Measurements from ENCODE around the gene PTPRQ.
A peak's percentile ranks its signal among the peaks of the same experiment; 100 is the strongest.
"Not testable (repeated sequence)": the region's sequence is repeated elsewhere in the genome, so short reads cannot be mapped to it uniquely, and the experiment has no call there.

PTPRQ gene, protein sequence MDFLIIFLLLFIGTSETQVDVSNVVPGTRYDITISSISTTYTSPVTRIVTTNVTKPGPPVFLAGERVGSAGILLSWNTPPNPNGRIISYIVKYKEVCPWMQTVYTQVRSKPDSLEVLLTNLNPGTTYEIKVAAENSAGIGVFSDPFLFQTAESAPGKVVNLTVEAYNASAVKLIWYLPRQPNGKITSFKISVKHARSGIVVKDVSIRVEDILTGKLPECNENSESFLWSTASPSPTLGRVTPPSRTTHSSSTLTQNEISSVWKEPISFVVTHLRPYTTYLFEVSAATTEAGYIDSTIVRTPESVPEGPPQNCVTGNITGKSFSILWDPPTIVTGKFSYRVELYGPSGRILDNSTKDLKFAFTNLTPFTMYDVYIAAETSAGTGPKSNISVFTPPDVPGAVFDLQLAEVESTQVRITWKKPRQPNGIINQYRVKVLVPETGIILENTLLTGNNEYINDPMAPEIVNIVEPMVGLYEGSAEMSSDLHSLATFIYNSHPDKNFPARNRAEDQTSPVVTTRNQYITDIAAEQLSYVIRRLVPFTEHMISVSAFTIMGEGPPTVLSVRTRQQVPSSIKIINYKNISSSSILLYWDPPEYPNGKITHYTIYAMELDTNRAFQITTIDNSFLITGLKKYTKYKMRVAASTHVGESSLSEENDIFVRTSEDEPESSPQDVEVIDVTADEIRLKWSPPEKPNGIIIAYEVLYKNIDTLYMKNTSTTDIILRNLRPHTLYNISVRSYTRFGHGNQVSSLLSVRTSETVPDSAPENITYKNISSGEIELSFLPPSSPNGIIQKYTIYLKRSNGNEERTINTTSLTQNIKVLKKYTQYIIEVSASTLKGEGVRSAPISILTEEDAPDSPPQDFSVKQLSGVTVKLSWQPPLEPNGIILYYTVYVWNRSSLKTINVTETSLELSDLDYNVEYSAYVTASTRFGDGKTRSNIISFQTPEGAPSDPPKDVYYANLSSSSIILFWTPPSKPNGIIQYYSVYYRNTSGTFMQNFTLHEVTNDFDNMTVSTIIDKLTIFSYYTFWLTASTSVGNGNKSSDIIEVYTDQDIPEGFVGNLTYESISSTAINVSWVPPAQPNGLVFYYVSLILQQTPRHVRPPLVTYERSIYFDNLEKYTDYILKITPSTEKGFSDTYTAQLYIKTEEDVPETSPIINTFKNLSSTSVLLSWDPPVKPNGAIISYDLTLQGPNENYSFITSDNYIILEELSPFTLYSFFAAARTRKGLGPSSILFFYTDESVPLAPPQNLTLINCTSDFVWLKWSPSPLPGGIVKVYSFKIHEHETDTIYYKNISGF (N-terminal part only)

DNA sequence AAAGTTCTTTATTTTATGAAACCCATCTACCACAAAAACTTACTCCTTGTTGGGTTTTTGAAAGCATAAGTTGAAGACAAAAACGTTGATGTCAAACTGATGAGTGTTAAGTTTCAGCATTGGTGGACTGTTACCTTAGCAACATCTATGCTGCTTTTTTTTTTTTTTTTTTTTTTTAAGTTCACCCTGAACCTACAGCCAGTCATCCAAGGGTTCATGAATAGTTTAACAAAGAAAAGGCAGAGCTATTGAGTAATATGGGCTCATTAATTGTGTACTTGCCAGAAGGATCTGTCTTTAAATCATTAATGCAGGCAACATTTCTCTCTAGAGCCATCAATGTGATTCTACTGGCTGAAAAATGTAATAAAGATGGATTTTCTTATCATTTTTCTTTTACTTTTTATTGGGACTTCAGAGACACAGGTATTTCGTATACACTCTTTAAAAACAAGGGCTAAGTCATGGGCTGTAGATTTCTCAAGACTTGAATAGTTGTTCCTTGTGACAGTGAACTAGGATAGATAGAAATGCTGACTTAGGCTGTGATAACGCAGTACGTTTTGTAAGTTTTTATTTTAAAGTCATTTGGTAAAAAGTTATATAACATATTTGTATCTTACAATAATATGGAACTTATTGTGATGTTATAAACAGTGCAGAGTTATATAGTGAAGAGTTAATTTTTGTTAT lies at the start of gene PTPRQ:
TSS of gene PTPRQ (plus strand) at position 262 of the 693 bp plus-strand sequence. CDS start at position 373, 111 bp downstream.
- no peak for DNase-seq

DNA sequence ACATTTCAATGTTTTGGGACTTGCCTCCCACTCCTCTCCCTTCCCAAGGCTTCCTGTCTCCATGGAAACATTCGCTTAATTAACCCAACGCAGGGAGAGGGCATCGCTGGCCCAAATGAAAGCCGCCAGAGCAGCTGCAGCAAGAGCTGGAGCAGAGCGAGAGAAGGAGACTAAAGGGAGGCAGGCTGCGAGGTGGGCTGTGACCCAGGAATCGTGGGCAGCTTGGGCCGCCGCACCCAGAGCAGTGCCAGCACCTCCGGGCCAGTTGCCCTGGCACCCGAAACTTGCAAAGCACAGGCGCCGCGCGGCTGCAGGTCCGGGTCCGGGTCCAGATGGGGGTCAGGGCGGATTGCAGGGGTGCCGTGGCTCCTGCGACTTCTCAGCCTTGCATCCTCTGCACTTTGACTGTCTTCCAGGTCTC lies 43.5 kb upstream of the PTPRQ start:
- no peak for DNase-seq

DNA sequence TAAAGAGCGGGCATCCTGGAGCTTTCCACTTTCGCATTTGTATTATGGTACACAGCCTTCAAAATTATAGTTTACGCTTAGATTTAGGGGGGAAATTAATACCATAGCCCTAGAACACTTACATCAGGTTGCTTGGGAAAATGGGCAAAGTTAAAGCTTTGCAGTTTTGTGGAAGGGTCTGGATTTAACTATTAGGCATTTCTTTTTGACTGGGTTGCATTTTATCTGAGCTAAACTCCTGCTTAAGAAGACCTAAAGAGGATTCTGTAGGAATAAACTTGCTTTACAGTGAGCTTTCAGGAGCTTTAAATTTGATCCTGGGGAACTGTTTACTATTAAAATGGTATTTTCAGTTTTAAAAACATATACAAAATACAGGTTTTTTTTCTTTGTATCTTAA lies 42.8 kb upstream of the PTPRQ start:
- no peak for DNase-seq

DNA sequence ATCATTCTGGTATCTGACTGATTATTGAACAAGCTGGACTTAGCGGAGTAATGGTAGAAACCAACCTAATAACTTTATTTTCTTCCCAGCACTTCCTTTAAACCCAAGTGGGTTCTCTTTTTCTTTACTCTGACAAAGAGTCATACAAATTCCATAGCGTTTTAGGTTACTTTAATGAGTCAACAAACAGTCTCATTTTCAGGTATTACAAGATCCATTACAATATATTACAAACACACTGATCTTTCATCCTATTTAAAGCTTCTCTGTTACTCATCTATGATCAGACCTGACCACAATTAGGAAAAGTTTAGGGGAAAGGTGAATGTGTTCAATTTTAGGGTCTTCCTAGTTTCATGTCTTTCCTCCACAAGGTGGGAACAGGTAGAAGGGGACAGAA lies 39.4 kb upstream of the PTPRQ start:
- no peak for DNase-seq

DNA sequence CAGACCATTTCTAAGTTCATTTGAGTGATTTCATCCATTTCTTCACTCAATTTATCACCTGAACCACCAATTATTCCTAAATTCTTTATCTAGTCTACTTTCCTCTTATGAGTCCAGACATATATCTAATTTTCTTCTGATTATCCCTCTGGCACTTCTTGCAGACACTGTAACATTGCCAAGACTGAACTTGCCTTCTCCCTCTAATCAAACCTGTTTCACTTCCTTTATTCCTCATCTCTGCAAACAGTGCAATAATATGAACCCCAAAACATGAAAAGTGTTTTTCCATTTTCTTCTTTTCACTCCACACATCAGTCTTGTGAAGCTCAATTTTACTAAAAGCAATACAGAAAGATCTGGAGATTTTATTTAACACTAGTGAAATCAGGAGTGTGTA lies 37.8 kb upstream of the PTPRQ start:
- DNase-seq: no peak

DNA sequence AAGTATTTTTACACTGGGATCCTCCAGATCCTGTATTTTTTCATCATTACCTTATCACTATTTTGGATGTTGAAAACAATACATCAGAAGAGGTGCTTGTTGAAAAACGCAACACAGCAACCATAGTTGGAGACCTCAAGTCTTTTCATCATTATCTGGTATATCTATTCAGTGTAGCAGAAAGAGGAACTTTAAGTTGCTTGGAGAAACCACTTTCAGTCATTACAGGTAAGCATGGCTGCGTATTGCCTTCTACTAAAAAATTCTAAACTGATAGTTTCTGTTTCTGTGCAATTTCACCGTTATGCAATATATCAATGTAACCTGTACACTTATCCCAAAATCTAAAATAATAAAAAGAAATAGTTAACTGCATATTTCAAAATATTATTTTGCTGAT lies 32.2 kb upstream of the PTPRQ start:
- no peak for DNase-seq

DNA sequence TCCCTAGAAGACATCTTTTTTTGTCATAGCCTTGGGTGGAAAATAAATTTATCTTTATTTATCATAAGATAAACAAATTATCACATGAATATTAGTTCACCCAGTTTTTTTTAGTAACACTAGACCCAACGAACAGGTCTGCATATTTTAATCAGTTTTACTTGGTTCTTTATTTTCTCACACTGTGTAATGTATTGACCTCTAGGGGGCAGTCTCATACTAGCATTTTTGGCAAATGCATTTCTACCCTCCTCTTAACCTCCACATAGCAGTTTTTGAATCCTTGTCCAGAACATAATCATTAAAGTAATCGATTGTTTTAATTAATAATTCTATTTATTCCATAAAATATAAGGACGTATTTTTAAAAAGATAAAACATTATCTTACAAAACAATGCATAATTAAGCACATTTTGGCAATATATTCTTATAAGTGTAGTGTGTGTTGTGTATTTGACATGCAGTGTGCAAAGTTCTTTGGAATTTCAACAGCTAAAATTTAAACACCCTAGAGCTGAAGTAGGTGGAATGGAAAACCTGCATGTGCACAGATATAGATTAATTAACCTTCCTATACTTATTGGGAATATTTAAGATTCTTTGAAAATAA lies 31.6 kb upstream of the PTPRQ start:
- peak; percentile 30 for DNase-seq

DNA sequence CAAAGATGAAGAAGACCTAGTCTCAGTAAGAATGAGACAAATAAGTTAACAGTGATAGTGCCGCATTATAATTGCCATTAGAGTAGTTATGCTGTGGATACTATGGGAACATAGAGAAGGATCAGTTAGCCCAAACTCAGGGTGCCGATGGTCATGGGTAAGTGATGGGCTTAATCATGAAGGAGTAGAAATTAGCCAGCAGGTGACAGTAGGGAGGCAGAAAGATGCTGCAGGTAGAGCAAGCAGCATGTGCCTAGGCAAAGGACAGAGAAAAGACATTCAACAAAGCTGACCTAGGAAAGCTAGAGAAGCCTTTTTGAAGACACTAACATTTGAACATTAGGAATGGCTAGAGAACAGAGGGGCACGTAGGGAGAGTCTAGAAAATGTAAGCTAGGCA lies 30.6 kb upstream of the PTPRQ start:
- DNase-seq: no peak

DNA sequence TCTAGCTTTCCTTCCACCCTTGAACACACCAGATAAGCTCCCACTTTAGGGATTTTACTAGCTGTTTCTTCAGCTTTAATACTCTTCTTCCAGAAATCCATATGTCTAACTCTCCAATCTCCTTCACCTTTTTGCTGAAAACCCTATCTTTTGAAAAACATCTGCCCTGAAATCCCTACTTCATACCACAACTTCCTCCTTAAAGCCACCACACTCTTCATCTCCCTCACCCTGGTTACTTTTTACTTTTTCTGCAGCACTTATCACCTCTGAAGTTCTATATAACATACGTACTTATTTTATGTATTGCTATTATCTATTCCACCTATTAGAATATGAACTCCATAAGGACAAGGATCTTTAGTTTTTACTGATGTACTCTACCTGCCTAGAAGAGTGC lies 28.6 kb upstream of the PTPRQ start:
- DNase-seq: no peak

DNA sequence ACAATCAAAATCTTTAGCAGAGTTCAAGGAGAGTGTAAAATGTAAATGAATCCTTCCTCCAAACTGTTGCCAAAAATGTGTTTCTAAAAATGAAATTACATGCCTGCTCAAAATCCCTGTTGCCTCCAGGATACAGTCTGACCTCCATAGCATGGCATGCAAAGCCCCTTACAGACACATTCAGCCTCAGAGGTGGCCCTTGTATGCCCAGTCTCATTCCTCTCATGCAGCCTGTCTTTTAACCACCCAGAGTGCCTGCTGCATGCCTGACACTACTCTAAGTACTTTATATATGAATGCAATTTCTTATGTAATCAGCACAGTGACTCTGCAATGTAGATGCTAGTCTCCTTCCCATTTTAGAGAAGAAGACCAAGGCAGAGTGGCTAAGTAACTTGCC lies 24.4 kb upstream of the PTPRQ start:
- no peak for DNase-seq

DNA sequence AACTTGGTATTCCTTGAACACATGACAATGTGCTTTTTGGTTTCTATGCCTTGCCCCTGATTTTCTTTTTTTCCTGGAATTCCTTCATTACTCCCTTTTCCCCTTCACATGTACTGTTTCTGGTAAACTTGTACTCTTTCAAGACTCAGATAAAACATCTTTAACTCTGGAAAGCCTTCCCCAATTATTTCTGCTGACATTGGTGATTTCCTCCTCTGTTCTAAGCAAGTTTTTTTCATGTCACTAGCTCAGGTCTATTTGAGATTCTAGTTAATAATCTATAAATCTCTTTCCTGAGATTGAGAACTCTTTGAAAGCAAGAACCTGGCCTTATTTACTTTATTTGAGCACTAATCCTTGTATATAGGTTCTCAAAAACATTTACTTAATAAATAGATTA lies 24.0 kb upstream of the PTPRQ start:
- no peak for DNase-seq

DNA sequence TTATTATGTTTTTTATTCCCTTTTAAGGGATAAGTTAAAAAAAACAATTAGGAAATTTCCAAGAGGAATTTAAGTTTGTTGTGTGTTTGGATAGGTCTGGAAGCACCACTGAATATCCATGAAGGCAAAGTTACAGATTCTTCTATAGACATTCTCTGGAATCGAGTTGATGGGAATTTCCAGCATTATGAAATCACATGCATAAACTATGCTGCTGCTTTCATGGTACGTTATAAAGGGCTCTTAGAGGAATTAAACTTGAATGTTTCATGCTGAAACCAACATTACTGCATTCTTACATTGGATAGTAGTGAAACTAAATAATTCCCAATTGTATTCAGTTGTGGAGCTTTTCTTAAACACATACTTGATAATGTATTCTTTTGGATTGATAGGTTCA lies 21.5 kb upstream of the PTPRQ start:
- no peak for DNase-seq

DNA sequence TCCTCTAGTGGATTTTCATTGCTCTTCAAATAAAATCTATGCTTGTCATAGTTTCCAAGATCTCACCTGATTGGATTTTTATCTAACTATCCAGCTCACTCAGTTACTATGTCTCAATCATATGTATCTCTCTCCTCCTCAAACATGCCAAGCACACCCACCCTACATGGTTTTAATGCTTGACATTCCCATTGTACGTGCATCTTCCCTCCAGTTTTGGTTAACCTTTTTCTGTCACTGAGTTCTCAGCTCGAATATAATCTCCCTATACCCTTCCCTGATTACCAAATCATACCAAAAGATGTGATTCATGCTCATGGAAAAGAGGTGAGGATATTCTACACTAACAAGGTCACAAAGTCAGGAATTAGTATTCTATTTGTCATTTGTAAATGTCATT lies 12.0 kb upstream of the PTPRQ start:
- no peak for DNase-seq

DNA sequence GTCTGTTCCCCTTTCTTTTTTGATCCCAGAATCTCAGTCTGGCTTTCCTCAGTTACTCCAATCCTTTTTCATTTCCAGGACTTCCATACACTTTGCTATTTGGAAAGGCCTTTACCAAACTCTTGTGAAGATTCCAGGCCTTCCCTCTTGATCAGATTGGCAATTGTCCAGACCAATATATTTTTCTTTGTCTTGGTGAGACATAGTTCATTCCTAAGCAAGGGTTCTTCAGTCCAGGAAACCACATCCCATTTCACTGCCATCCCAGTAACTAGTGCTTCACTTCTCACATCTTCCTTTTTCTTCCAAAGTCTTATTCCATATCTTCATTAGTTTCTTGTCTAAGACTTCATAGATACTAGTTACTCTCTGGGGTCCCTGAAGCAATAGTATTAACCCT lies 2.1 kb upstream of the PTPRQ start:
- no peak for DNase-seq

DNA sequence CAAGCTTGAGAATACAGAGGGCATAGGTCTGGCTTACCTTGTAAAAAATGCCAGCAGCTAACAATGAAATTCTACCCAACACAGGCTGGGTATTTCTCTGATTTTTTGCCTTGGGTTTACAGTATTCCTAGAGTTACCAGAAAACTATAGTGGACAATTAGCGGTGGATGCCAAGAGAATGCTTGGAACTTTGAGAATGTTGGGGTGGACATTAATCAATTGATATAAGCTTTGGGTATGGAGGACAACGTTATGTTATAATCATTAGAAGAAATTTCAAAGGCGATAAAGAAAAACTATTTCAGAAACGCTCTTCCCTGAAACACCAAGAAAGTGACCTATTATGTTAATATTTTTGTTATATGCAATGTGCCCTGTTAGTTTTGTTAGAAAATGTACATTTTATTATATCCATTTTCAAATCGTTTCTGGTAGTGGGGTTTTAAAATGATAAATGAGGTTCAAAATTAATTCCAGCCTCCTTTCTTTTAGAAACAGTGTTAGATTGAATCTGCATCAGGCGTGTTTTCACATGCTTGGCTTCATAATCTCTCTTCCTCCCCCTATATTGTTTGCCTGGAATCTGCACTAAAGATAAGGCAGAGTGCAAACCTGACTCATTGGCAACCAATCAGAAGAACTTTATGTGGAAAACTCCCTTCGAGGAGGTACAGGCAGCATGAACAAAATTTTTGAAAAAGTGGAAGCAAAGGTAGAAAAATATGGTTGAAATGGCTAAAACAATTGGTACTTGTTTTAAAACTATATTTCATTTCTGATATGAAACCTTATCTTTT lies 1.4 kb upstream of the PTPRQ start:
- DNase-seq: no peak

DNA sequence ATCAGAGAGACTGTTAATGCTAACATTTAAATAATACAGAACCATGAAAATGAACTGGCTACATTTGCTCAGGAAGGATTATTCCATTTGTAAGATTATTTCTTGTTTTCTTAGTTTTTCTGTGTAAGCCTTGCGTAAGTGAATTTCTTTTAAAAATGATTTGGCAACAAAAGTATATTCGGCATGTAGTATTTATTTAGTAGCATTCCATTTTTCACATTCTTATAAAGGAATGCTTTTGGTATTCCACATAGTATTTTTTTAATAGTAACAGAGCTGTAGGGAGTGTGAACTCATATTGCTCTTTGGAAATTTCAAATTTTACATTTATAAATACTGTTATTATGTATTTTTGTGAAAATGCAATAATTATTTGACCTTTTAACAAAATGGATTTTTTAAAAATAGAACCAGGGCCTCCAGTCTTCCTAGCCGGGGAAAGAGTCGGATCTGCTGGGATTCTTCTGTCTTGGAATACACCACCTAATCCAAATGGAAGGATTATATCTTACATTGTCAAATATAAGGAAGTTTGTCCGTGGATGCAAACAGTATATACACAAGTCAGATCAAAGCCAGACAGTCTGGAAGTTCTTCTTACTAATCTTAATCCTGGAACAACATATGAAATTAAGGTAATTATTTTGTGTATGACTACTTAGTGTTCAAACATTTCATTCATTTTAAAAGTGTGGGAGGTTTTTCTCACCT lies 1.2 kb downstream of the PTPRQ start:
- DNase-seq: no peak

DNA sequence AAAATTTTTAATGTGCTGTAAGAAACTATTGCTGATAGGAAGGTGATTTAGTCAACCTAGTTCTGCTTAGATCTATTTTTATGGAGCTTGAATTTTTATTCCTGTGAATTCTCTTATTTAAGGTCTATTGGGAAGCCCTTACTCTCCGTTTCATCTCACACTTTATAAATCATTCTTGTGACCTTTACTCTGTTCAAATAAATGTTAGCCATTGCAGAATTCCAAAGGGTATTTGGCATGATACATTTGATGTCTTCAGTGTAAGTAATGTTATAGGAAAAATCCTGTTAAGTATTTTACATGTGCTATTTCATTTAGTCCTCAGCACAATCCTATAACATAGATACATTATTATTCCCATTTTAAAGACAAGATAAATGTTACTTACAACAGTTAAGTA lies 12.5 kb downstream of the PTPRQ start:
- DNase-seq: no peak

DNA sequence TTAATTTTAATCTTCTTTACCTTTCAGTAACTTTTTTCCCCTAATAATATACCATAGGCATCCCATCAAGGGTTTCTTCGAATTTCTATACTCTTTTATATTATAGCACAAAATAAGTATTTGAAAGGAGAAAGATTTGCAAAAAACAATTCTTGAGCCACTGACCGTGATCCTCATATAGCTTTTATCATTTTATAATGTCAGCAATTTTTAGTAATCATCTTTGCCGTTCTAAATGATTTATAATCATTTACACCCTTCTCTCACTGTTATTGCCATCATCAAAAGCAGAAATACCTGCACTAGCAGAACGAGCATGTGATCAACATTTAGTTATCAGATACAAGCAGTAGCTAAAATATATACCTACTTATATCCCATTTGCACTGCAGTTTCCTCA lies 16.9 kb downstream of the PTPRQ start:
- DNase-seq: no peak

DNA sequence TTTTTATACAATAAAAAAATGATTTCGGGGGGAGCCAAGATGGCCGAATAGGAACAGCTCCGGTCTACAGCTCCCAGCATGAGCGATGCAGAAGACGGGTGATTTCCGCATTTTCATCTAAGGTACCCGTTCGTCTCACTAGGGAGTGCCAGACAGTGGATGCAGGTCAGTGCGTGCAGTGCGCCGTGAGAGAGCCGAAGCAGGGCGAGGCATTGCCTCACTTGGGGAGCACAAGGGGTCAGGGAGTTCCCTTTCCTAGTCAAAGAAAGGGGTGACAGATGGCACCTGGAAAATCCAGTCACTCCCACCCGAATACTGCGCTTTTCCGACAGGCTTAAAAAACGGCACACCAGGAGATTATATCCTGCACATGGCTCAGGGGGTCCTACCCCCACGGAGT lies 17.8 kb downstream of the PTPRQ start:
- DNase-seq: not testable (repeated sequence)

DNA sequence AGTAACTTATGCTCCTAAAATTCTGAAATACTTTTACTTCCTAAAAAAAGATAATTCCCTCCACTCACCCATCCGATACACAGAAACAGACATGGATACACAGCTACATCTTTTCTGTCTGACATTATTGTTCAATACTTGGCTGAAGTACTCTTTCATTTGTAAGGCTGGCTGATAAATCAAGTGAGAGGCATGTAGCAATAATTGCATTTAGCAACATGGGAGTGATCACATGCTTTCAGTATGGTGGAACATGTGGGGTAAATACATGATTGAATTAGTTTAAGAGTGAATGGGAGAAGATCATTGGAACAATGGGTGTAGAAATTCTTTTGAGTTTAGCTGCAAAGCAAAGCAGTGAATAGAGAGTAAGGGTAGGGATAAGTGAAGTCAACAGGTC lies 25.6 kb downstream of the PTPRQ start:
- no peak for DNase-seq

DNA sequence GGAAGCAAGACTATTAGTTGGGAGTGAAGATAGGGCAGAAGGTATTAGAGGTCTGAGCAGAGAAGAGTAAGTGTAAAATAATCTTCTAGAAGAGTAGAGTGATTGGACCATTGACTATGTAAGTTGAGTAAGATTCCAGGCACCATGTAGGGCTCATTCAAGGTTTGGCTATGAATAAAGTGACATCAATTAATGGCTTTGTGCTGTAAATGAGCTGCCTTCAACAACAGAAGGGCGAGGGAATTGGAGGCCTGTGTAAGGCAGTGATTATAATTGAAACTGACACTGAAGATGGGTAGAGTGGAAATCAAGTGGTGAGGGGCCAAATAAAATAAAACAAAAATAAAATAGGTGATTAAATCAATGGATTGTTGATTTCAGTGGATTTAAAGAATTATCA lies 26.4 kb downstream of the PTPRQ start:
- no peak for DNase-seq
